ENCODE results near the gene MUC16.

Gene MUC16

DNA sequence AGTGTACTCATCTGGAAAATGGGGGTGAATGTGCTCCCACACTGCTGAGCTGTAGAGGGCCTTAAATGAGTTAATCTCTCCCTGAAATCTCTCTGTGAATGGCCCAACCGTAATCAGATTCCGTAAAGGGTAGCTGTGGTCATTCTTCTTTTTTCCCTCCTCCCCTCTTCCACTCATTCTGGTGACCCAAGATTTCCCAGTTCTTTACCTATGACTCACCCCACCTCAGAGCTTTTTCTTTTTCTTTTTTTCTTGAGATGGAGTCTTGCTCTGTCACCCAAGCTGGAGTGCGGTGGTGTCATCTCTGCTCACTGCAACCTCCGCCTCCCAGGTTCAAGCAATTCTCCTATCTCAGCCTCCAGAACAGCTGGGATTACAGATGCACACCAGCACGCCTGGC is 33.3 kb upstream of the MUC16 start:
- Histone ChIP-seq H3K27ac (ENCODE audit: extremely low read depth, low read depth, low read length) (no peak overlapping the region), H3K36me3 (ENCODE audit: control insufficient read depth in 2 of 2, insufficient read depth in 1 of 2, low read length in 2 of 2) (no peaks in the 10 kb centered on the region), H3K9me3 (ENCODE audit: control insufficient read depth, insufficient read depth, low read depth, low read length) (no peaks in the 10 kb centered on the region), H3K4me1 (ENCODE audit: control insufficient read depth, insufficient read depth, low read length) (no peaks in the 10 kb centered on the region), H3K4me3 (ENCODE audit: low read depth, low read length) (no peak overlapping the region)
- TF ChIP-seq ZNF768 (tag by site-specific recombination; IDR thresholded peaks at IDR 0.05) (no peak), ZNF221 (tag by site-specific recombination; IDR thresholded peaks at IDR 0.05; ENCODE audit: borderline replicate concordance) (no peak), IKZF3 (tag by site-specific recombination; IDR thresholded peaks at IDR 0.05) (no peak), ZNF292 (tag by site-specific recombination; IDR thresholded peaks at IDR 0.05; ENCODE audit: borderline replicate concordance, low read depth) (no peak), ZNF404 (tag by site-specific recombination; IDR thresholded peaks at IDR 0.05) (no peak), ZNF548 (tag by site-specific recombination; IDR thresholded peaks at IDR 0.05) (no peak)
- TF ChIP-seq, protein P1, sequence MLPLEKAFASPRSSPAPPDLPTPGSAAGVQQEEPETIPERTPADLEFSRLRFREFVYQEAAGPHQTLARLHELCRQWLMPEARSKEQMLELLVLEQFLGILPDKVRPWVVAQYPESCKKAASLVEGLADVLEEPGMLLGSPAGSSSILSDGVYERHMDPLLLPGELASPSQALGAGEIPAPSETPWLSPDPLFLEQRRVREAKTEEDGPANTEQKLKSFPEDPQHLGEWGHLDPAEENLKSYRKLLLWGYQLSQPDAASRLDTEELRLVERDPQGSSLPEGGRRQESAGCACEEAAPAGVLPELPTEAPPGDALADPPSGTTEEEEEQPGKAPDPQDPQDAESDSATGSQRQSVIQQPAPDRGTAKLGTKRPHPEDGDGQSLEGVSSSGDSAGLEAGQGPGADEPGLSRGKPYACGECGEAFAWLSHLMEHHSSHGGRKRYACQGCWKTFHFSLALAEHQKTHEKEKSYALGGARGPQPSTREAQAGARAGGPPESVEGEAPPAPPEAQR (tag by site-specific recombination; IDR thresholded peaks at IDR 0.05): no peak
- TF ChIP-seq, protein P2, sequence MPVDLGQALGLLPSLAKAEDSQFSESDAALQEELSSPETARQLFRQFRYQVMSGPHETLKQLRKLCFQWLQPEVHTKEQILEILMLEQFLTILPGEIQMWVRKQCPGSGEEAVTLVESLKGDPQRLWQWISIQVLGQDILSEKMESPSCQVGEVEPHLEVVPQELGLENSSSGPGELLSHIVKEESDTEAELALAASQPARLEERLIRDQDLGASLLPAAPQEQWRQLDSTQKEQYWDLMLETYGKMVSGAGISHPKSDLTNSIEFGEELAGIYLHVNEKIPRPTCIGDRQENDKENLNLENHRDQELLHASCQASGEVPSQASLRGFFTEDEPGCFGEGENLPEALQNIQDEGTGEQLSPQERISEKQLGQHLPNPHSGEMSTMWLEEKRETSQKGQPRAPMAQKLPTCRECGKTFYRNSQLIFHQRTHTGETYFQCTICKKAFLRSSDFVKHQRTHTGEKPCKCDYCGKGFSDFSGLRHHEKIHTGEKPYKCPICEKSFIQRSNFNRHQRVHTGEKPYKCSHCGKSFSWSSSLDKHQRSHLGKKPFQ (tag by site-specific recombination; IDR thresholded peaks at IDR 0.05): no peak
- ChIA-PET POLR2A (no interaction called here), CTCF (no interaction called here)

DNA sequence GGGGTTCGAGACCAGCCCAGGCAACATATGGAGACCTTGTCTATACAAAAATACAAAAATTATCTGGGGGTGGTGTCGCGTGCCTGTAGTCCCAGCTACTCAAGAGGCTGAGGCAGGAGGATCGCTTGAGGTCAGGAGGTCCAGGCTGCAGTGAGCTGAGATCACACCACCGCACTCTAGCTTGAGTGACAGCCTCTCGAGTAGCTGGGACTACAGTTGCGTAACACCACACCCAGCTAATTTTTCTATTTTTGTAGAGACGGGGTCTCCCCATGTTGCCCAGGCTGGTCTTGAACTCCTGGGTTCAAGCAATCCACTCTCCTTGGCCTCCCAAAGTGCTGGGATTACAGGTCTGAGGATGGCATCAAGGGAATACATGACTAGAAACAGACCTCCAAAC is 30.8 kb upstream of the MUC16 start:
- POLR2A ChIA-PET: no interaction called here
- H3K27ac ChIP-seq (ENCODE audit: extremely low read depth, low read depth, low read length): no peak overlapping the region

More for the DNA sequence above, 30.8 kb upstream of the MUC16 start:
- CTCF ChIA-PET: no interaction called here
- no peak overlapping the region for H3K4me3 ChIP-seq (ENCODE audit: low read depth, low read length)
- TF ChIP-seq ZNF133 (tag by site-specific recombination; IDR thresholded peaks at IDR 0.05) (no peak), ZNF785 (tag by site-specific recombination; IDR thresholded peaks at IDR 0.05) (no peak), ZNF292 (tag by site-specific recombination; IDR thresholded peaks at IDR 0.05; ENCODE audit: borderline replicate concordance, low read depth) (no peak), ZNF169 (tag by site-specific recombination; IDR thresholded peaks at IDR 0.05) (no peak), KLF16 (tag by site-specific recombination; IDR thresholded peaks at IDR 0.05) (no peak), ZNF423 (tag by site-specific recombination; IDR thresholded peaks at IDR 0.05) (no peak), ZNF670 (tag by site-specific recombination; IDR thresholded peaks at IDR 0.05; ENCODE audit: low read depth) (no peak), GLIS2 (tag by site-specific recombination; IDR thresholded peaks at IDR 0.05) (no peak)
- TF ChIP-seq, protein P3, sequence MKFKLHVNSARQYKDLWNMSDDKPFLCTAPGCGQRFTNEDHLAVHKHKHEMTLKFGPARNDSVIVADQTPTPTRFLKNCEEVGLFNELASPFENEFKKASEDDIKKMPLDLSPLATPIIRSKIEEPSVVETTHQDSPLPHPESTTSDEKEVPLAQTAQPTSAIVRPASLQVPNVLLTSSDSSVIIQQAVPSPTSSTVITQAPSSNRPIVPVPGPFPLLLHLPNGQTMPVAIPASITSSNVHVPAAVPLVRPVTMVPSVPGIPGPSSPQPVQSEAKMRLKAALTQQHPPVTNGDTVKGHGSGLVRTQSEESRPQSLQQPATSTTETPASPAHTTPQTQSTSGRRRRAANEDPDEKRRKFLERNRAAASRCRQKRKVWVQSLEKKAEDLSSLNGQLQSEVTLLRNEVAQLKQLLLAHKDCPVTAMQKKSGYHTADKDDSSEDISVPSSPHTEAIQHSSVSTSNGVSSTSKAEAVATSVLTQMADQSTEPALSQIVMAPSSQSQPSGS (tag by site-specific recombination; IDR thresholded peaks at IDR 0.05; ENCODE audit: low read depth): no peak
- TF ChIP-seq, protein P4, sequence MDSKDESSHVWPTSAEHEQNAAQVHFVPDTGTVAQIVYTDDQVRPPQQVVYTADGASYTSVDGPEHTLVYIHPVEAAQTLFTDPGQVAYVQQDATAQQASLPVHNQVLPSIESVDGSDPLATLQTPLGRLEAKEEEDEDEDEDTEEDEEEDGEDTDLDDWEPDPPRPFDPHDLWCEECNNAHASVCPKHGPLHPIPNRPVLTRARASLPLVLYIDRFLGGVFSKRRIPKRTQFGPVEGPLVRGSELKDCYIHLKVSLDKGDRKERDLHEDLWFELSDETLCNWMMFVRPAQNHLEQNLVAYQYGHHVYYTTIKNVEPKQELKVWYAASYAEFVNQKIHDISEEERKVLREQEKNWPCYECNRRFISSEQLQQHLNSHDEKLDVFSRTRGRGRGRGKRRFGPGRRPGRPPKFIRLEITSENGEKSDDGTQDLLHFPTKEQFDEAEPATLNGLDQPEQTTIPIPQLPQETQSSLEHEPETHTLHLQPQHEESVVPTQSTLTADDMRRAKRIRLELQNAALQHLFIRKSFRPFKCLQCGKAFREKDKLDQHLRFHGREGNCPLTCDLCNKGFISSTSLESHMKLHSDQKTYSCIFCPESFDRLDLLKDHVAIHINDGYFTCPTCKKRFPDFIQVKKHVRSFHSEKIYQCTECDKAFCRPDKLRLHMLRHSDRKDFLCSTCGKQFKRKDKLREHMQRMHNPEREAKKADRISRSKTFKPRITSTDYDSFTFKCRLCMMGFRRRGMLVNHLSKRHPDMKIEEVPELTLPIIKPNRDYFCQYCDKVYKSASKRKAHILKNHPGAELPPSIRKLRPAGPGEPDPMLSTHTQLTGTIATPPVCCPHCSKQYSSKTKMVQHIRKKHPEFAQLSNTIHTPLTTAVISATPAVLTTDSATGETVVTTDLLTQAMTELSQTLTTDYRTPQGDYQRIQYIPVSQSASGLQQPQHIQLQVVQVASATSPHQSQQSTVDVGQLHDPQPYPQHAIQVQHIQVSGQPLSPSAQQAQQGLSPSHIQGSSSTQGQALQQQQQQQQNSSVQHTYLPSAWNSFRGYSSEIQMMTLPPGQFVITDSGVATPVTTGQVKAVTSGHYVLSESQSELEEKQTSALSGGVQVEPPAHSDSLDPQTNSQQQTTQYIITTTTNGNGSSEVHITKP (tag by site-specific recombination; IDR thresholded peaks at IDR 0.05): no peak
- TF ChIP-seq, protein P5, sequence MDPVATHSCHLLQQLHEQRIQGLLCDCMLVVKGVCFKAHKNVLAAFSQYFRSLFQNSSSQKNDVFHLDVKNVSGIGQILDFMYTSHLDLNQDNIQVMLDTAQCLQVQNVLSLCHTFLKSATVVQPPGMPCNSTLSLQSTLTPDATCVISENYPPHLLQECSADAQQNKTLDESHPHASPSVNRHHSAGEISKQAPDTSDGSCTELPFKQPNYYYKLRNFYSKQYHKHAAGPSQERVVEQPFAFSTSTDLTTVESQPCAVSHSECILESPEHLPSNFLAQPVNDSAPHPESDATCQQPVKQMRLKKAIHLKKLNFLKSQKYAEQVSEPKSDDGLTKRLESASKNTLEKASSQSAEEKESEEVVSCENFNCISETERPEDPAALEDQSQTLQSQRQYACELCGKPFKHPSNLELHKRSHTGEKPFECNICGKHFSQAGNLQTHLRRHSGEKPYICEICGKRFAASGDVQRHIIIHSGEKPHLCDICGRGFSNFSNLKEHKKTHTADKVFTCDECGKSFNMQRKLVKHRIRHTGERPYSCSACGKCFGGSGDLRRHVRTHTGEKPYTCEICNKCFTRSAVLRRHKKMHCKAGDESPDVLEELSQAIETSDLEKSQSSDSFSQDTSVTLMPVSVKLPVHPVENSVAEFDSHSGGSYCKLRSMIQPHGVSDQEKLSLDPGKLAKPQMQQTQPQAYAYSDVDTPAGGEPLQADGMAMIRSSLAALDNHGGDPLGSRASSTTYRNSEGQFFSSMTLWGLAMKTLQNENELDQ (tag by site-specific recombination; IDR thresholded peaks at IDR 0.05; ENCODE audit: low read depth): no peak
- H3K36me3 ChIP-seq (ENCODE audit: control insufficient read depth in 2 of 2, insufficient read depth in 1 of 2, low read length in 2 of 2): no peaks in the 10 kb centered on the region
- H3K4me1 ChIP-seq (ENCODE audit: control insufficient read depth, insufficient read depth, low read length): no peaks in the 10 kb centered on the region
- no peaks in the 10 kb centered on the region for H3K9me3 ChIP-seq (ENCODE audit: control insufficient read depth, insufficient read depth, low read depth, low read length)

Data from HEK293 (cell line).